A549 (cell line): ENCODE data around the gene ANKRD23.

ENCODE experiments used
- CTCF ChIP-seq: fragments of >200 bp; sonication (Bioruptor Twin); formaldehyde crosslinking; IDR thresholded peaks from 3 replicates; pipeline ENCODE4 v1.5.1; 2016
- E2F6 ChIP-seq: IDR thresholded peaks from 2 replicates; pipeline ENCODE4 v1.6.1; 2012; ENCODE audit warnings: low read depth, borderline replicate concordance
- MAZ ChIP-seq: fragments of 150-350 bp; IDR thresholded peaks from 2 replicates; pipeline ENCODE4 v1.6.1; 2014; ENCODE audit warnings: antibody characterized with exemption, low read depth, low read length, borderline replicate concordance
- MYC ChIP-seq: IDR thresholded peaks from 2 replicates; pipeline ENCODE4 v1.6.1; 2012; ENCODE audit warnings: mild to moderate bottlenecking, inconsistent platforms, low read length, improper control_type of control experiment, borderline replicate concordance
- TF ChIP-seq, protein P1 (sequence below): IDR thresholded peaks from 2 replicates; pipeline ENCODE4 v1.6.1; 2012

GRCh38 chr2:96853321-96853720, 9.5 kb upstream of the ANKRD23 start:
- TF ChIP-seq CTCF (no peak), E2F6 (no peak), MAZ (no peak), MYC (no peak)
- TF ChIP-seq, protein P1, sequence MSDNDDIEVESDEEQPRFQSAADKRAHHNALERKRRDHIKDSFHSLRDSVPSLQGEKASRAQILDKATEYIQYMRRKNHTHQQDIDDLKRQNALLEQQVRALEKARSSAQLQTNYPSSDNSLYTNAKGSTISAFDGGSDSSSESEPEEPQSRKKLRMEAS: no peak
